H9 (cell line): ENCODE results near the gene MBD5. TPM values are rescaled to one million over a fixed set of nuclear protein-coding genes. Genes with fewer than 3 reads are reported as not detected.
A peak's percentile ranks its signal among the peaks of the same experiment; 100 is the strongest.

Experiments
- DNase-seq: peaks from one replicate; pipeline ENCODE4 v3.0.0-alpha.2; 2017
- H2AFZ ChIP-seq: one replicate; pipeline ENCODE4 v1.6.1; 2013; ENCODE audit warnings: mild to moderate bottlenecking, low read length, control low read depth, moderate library complexity
- H2AK5ac ChIP-seq: 2 replicates; pipeline ENCODE4 v1.6.1; 2013; ENCODE audit warnings: low read length, control low read depth, mixed read lengths; ENCODE audit not compliant: insufficient read length
- H2BK120ac ChIP-seq: one replicate; pipeline ENCODE4 v1.6.1; 2013; ENCODE audit warnings: low read depth, mild to moderate bottlenecking, low read length, control low read depth, inconsistent platforms; ENCODE audit not compliant: poor library complexity, severe bottlenecking
- H2BK12ac ChIP-seq: 2 replicates; pipeline ENCODE4 v1.6.1; 2013; ENCODE audit warnings: low read length, control low read depth, mixed read lengths, low read depth; ENCODE audit not compliant: insufficient read length
- H2BK15ac ChIP-seq: 2 replicates; pipeline ENCODE4 v1.6.1; 2013; ENCODE audit warnings: low read depth, low read length, control low read depth
- H2BK20ac ChIP-seq: one replicate; pipeline ENCODE4 v1.6.1; 2013; ENCODE audit warnings: low read depth, mild to moderate bottlenecking, low read length, control low read depth, inconsistent platforms; ENCODE audit not compliant: poor library complexity, severe bottlenecking
- H2BK5ac ChIP-seq: 2 replicates; pipeline ENCODE4 v1.6.1; 2013; ENCODE audit warnings: low read length, control low read depth, mixed read lengths; ENCODE audit not compliant: insufficient read length
- H3K14ac ChIP-seq: 2 replicates; pipeline ENCODE4 v1.6.1; 2013; ENCODE audit warnings: low read length, control low read depth; ENCODE audit not compliant: insufficient read depth
- H3K18ac ChIP-seq: 2 replicates; pipeline ENCODE4 v1.6.1; 2013; ENCODE audit warnings: low read depth, mild to moderate bottlenecking, mixed read lengths, low read length, control low read depth; ENCODE audit not compliant: insufficient read length
- H3K23ac ChIP-seq: 2 replicates; pipeline ENCODE4 v1.6.1; 2013; ENCODE audit warnings: low read length, control low read depth, mixed read lengths, low read depth; ENCODE audit not compliant: insufficient read length
- H3K23me2 ChIP-seq: 2 replicates; pipeline ENCODE4 v1.6.1; 2013; ENCODE audit warnings: low read depth, mild to moderate bottlenecking, mixed read lengths, low read length, control low read depth; ENCODE audit not compliant: insufficient read length, poor library complexity, severe bottlenecking
- H3K27ac ChIP-seq: 2 replicates; pipeline ENCODE4 v1.5.1; 2013; ENCODE audit warnings: low read length, control low read depth, mixed read lengths, low read depth; ENCODE audit not compliant: insufficient read length
- H3K27me3 ChIP-seq: 2 replicates; pipeline ENCODE4 v1.6.1; 2013; ENCODE audit warnings: low read length, control low read depth, inconsistent platforms; ENCODE audit not compliant: insufficient read depth
- H3K4ac ChIP-seq: 2 replicates; pipeline ENCODE4 v1.6.1; 2013; ENCODE audit warnings: low read depth, mild to moderate bottlenecking, control low read depth, inconsistent platforms, low read length, moderate library complexity
- H3K4me1 ChIP-seq: 2 replicates; pipeline ENCODE4 v1.6.1; 2013; ENCODE audit warnings: low read length, control low read depth, inconsistent platforms; ENCODE audit not compliant: insufficient read depth
- H3K4me2 ChIP-seq: 2 replicates; pipeline ENCODE4 v1.6.1; 2013; ENCODE audit warnings: low read length, control low read depth, mixed read lengths; ENCODE audit not compliant: insufficient read length, insufficient read depth
- H3K56ac ChIP-seq: 2 replicates; pipeline ENCODE4 v1.6.1; 2013; ENCODE audit warnings: low read depth, mild to moderate bottlenecking, mixed read lengths, low read length, control low read depth; ENCODE audit not compliant: insufficient read length
- H3K79me1 ChIP-seq: 2 replicates; pipeline ENCODE4 v1.6.1; 2013; ENCODE audit warnings: low read depth, mild to moderate bottlenecking, moderate library complexity, low read length, control low read depth, inconsistent platforms; ENCODE audit not compliant: insufficient read depth, poor library complexity, severe bottlenecking
- H3K79me2 ChIP-seq: 2 replicates; pipeline ENCODE4 v1.6.1; 2013; ENCODE audit warnings: low read length, control low read depth, inconsistent platforms; ENCODE audit not compliant: insufficient read depth
- H3K9ac ChIP-seq: 2 replicates; pipeline ENCODE4 v1.6.1; 2013; ENCODE audit warnings: low read length, control low read depth, mixed read lengths; ENCODE audit not compliant: insufficient read length; ENCODE audit errors: extremely low read depth
- H3K9me3 ChIP-seq: one replicate; pipeline ENCODE4 v1.6.1; 2013; ENCODE audit warnings: low read depth, low read length, inconsistent platforms; ENCODE audit not compliant: control insufficient read depth
- H3T11ph ChIP-seq: one replicate; pipeline ENCODE4 v1.6.1; 2013; ENCODE audit warnings: mild to moderate bottlenecking, low read length, control low read depth, inconsistent platforms
- H4K20me1 ChIP-seq: one replicate; pipeline ENCODE4 v1.6.1; 2013; ENCODE audit not compliant: control insufficient read depth, insufficient read length, insufficient read depth
- H4K5ac ChIP-seq: 2 replicates; pipeline ENCODE4 v1.6.1; 2013; ENCODE audit warnings: low read depth, mild to moderate bottlenecking, mixed read lengths, low read length, control low read depth; ENCODE audit not compliant: insufficient read length
- H4K8ac ChIP-seq: replicated peaks from 2 replicates; pipeline ENCODE4 v1.6.1; 2013; ENCODE audit warnings: low read length, control low read depth, mixed read lengths, low read depth; ENCODE audit not compliant: insufficient read length
- H4K91ac ChIP-seq: 2 replicates; pipeline ENCODE4 v1.6.1; 2013; ENCODE audit warnings: low read depth, mild to moderate bottlenecking, moderate library complexity, mixed read lengths, low read length, control low read depth; ENCODE audit not compliant: insufficient read length
- H3K27ac Mint-ChIP-seq, 3 experiments: 2 replicates in 2 of 3; 3 replicates in 1 of 3; pipeline ENCODE4 v1.8.0; 2020 to 2021; ENCODE audit warnings: mixed read lengths in 3 of 3, mild to moderate bottlenecking in 1 of 3, moderate library complexity in 1 of 3
- H3K27me3 Mint-ChIP-seq: 2 replicates; pipeline ENCODE4 v1.8.0; 2021; ENCODE audit warnings: low read depth, mild to moderate bottlenecking, moderate library complexity, mixed read lengths
- H3K36me3 Mint-ChIP-seq, 3 experiments: 2 replicates in 2 of 3; 3 replicates in 1 of 3; pipeline ENCODE4 v1.8.0; 2020 to 2021; ENCODE audit warnings: low read depth in 3 of 3, mixed read lengths in 3 of 3; ENCODE audit not compliant: insufficient read depth in 1 of 3
- H3K4me1 Mint-ChIP-seq, 2 experiments: 2 replicates each; pipeline ENCODE4 v1.8.0; 2020; ENCODE audit warnings: mixed read lengths in 2 of 2
- H3K4me3 Mint-ChIP-seq, 2 experiments: 2 replicates in 1 of 2; 3 replicates in 1 of 2; pipeline ENCODE4 v1.8.0; 2020 to 2021; ENCODE audit warnings: mild to moderate bottlenecking in 2 of 2, mixed read lengths in 2 of 2, moderate library complexity in 1 of 2
- H3K9me3 Mint-ChIP-seq, 2 experiments: 2 replicates in 1 of 2; 3 replicates in 1 of 2; pipeline ENCODE4 v1.8.0; 2020; ENCODE audit warnings: mild to moderate bottlenecking in 2 of 2, mixed read lengths in 2 of 2, moderate library complexity in 1 of 2
- WGBS: extraction: QIAGEN DNeasy Blood & Tissue Kit; methylation state at CpG from one replicate; pipeline ENCODE4 v1.1.7; 2013; ENCODE audit warnings: missing lambda C conversion rate, low lambda C conversion rate, mixed read lengths; ENCODE audit not compliant: insufficient read length; ENCODE audit errors: extremely low coverage; 5-methylcytosine and 5-hydroxymethylcytosine counted together
- total RNA-seq: library from RNA; stranded (reverse); gene quantifications from 2 replicates; pipeline ENCODE4 v1.2.1, GENCODE V29; 2021
- TF ChIP-seq, protein P1 (sequence below): fragments of 200-600 bp; sonication (generic); conservative IDR thresholded peaks from 3 replicates; pipeline ENCODE4 v1.8.0; 2021; ENCODE audit warnings: antibody characterized with exemption, mild to moderate bottlenecking

MBD5 gene
- total RNA-seq, 1 experiment from 2014 or later: 23.1 TPM

GRCh38 chr2:148350199-148350598 is 329.3 kb downstream of the MBD5 start:
- H3K18ac ChIP-seq: no peak overlapping the region
- H2BK120ac ChIP-seq: no peak overlapping the region
- H3K4ac ChIP-seq: no peak overlapping the region
- no peak overlapping the region for H2BK12ac ChIP-seq
- Mint-ChIP-seq H3K27me3 (no peaks in the 10 kb centered on the region), H3K4me3 (no peak overlapping the region), H3K27ac (peak overlapping the region in 1 of 3 experiments; percentile 41; a peak in 1 of 7 replicates), H3K4me1 (peaks cover 5% of the 10 kb centered on the region in 2 experiments), H3K9me3 (peaks cover 10 to 11% of the 10 kb centered on the region in 2 experiments; a peak in 4 of 5 replicates), H3K36me3 (peaks cover 9 to 12% (median 10%) of the 10 kb centered on the region in 3 experiments)
- no peaks in the 10 kb centered on the region for H3K4me1 ChIP-seq
- no peak overlapping the region for H2AFZ ChIP-seq
- H3K9ac ChIP-seq: no peak overlapping the region
- no peak overlapping the region for H4K8ac ChIP-seq
- H3K27me3 ChIP-seq: no peaks in the 10 kb centered on the region
- no peaks in the 10 kb centered on the region for H3K9me3 ChIP-seq
- H4K5ac ChIP-seq: no peak overlapping the region
- TF ChIP-seq, protein P1, sequence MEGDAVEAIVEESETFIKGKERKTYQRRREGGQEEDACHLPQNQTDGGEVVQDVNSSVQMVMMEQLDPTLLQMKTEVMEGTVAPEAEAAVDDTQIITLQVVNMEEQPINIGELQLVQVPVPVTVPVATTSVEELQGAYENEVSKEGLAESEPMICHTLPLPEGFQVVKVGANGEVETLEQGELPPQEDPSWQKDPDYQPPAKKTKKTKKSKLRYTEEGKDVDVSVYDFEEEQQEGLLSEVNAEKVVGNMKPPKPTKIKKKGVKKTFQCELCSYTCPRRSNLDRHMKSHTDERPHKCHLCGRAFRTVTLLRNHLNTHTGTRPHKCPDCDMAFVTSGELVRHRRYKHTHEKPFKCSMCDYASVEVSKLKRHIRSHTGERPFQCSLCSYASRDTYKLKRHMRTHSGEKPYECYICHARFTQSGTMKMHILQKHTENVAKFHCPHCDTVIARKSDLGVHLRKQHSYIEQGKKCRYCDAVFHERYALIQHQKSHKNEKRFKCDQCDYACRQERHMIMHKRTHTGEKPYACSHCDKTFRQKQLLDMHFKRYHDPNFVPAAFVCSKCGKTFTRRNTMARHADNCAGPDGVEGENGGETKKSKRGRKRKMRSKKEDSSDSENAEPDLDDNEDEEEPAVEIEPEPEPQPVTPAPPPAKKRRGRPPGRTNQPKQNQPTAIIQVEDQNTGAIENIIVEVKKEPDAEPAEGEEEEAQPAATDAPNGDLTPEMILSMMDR: no peak
- H4K91ac ChIP-seq: no peak overlapping the region
- H4K20me1 ChIP-seq: no peaks in the 10 kb centered on the region
- H2BK15ac ChIP-seq: no peak overlapping the region
- H3K79me1 ChIP-seq: no peaks in the 10 kb centered on the region
- no peak overlapping the region for H3K56ac ChIP-seq
- no peak for DNase-seq
- no peak overlapping the region for H2BK20ac ChIP-seq
- no peak overlapping the region for H3T11ph ChIP-seq
- no peak overlapping the region for H3K27ac ChIP-seq
- no peaks in the 10 kb centered on the region for H3K23me2 ChIP-seq
- no peak overlapping the region for H3K23ac ChIP-seq
- no peak overlapping the region for H2BK5ac ChIP-seq
- no peak overlapping the region for H3K4me2 ChIP-seq
- no peak overlapping the region for H2AK5ac ChIP-seq
- no peak overlapping the region for H3K14ac ChIP-seq
- no peaks in the 10 kb centered on the region for H3K79me2 ChIP-seq
- WGBS: no CpG with 5 or more reads among the region's 1 CpG
